Body of pancreas (tissue), 4 donors: ENCODE results near the gene SETBP1.

Source experiments
- CTCF ChIP-seq, 7 experiments: fragments of 450-650 bp in 4 of 7; fragments of 200-600 bp in 3 of 7; sonication (generic) in 3 of 7; IDR thresholded peaks; one replicate each; pipeline ENCODE4 v1.5.1; 2016 to 2019; ENCODE audit warnings: antibody characterized with exemption in 7 of 7
- POLR2A ChIP-seq, 3 donors: fragments of 450-650 bp; IDR thresholded peaks; one replicate each; pipeline ENCODE4 v1.6.1; 2016; ENCODE audit warnings: antibody characterized with exemption in 3 of 3, mild to moderate bottlenecking in 2 of 3

GRCh38 chr18:44900627-44901026, 219.9 kb downstream of the SETBP1 start:
- TF ChIP-seq POLR2A (IDR thresholded peaks at IDR 0.05) (no peak), CTCF (IDR thresholded peaks at IDR 0.05) (no peak)
